Measurements from ENCODE around the gene TRIO. TPM values are rescaled to one million over a fixed set of nuclear protein-coding genes. Genes with fewer than 3 reads are reported as not detected.
A peak's percentile ranks its signal among the peaks of the same experiment; 100 is the strongest.

The TRIO gene
- total RNA-seq, 1 experiment from 2014 or later, result 68.4 TPM

DNA sequence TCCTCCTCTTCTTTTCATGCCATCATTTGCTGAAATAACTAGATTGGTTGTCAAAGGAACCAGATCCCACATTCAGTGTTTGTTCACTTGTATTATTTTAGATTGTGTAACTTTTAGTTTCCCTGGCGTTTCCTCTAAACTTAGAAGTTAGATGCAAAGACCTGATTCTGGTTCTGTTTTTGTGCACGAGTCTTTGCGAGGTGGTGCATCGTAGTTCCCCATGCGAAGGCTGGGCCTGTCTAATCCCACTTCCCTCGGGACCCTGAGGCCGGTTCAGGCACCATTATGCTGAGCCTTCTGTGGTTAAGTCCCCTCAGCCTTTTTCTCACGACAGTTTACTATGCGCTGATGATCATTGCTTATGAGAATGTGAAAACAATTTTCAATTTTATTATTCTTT, 219.3 kb downstream of the TRIO start:
- BruUV-seq (replicated peaks), result no TSS peak
- intact Hi-C loops (cut with micrococcal nuclease), result loop anchor here (5.0 to 10.0 kb wide), 2 partner anchors 255 to 652 kb away; no protein-coding TSS in a partner anchor
- DNase-seq (ENCODE audit: low read depth, low spot score), result no peak
- Histone ChIP-seq H3K4me3 (replicated peaks in 1 of 2; ENCODE audit: low read depth in 1 of 2, low read length in 2 of 2) (no peak overlapping the region), H3K79me2 (ENCODE audit: insufficient read depth, low read length) (0 out of 2 replicates have a peak, but pooled peaks cover 7% of the 10 kb centered on the region), H3K36me3 (ENCODE audit: control insufficient read depth in 1 of 2, insufficient read depth in 2 of 2, low read length in 2 of 2) (peaks cover 27 to 28% of the 10 kb centered on the region in 2 experiments; a peak in 3 of 4 replicates), H3K9ac (ENCODE audit: low read length) (no peak overlapping the region), H2AFZ (ENCODE audit: low read depth, low read length, poor library complexity, severe bottlenecking) (no peak overlapping the region), H3K27me3 (ENCODE audit: insufficient read depth, low read length) (no peaks in the 10 kb centered on the region), H3K9me2 (ENCODE audit: insufficient read depth) (no peaks in the 10 kb centered on the region), H3K27ac (ENCODE audit: low read depth, low read length) (no peak overlapping the region), H3K4me2 (ENCODE audit: low read length) (no peak overlapping the region), H4K20me1 (ENCODE audit: insufficient read depth) (no peaks in the 10 kb centered on the region), H3K9me3 (ENCODE audit: control insufficient read depth in 1 of 2, insufficient read depth in 1 of 2, low read depth in 1 of 2, low read length in 2 of 2) (no peaks in the 10 kb centered on the region), H3K4me1 (ENCODE audit: control insufficient read depth in 1 of 2, insufficient read depth in 2 of 2, low read length in 2 of 2) (no peaks in the 10 kb centered on the region)
- POLR2A ChIA-PET, result no interaction called here
- CTCF ChIA-PET, result interaction anchor here (0.8 to 4.0 kb wide), 5 partner anchors 9 to 286 kb away, joined by 3 to 20 read pairs (median 10); no protein-coding TSS in a partner anchor
- ATAC-seq, result no peak
- no peak for TF ChIP-seq ZNF274 (IDR thresholded peaks at IDR 0.05; ENCODE audit: low read depth, low read length)
- no peak for TF ChIP-seq FOSL1 (IDR thresholded peaks at IDR 0.05; ENCODE audit: low read depth)
- TF ChIP-seq POLR2A (IDR thresholded peaks at IDR 0.05; ENCODE audit: borderline replicate concordance, extremely low read depth, insufficient read depth, insufficient read length), result no peak
- RAD21 ChIA-PET (ENCODE audit: low non-redundant PET in 1 of 2, low total read pairs in 2 of 2, uncharacterized antibody in 2 of 2, unreplicated experiment in 2 of 2), result no interaction called here

DNA sequence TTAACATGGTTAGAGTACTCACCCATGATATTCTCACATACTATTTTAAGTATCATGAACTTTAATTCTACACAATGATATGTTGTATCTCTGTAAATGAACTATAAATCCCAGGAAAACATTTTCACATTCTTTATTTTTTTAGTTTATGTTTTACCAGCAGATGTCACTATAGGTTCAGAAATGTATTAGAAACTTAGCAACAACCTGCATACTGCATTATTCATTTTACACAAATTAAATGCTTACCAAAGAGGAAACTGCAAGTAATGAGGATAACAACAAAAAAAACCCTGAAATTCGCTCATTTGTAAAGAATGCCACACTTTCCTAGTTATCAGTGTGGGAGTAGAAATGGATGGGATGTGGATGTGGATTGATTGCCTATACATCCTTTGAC, 221.0 kb downstream of the TRIO start:
- H2AFZ ChIP-seq (ENCODE audit: low read depth, low read length, poor library complexity, severe bottlenecking), result no peak overlapping the region
- RAD21 ChIA-PET (ENCODE audit: low non-redundant PET in 1 of 2, low total read pairs in 2 of 2, uncharacterized antibody in 2 of 2, unreplicated experiment in 2 of 2), result no interaction called here
- no peaks in the 10 kb centered on the region for H4K20me1 ChIP-seq (ENCODE audit: insufficient read depth)
- TF ChIP-seq POLR2AphosphoS5 (IDR thresholded peaks at IDR 0.05; ENCODE audit: low read depth, low read length) (no peak), FOSL1 (IDR thresholded peaks at IDR 0.05; ENCODE audit: low read depth) (no peak), CEBPB (IDR thresholded peaks at IDR 0.05; ENCODE audit: low read depth) (no peak), RAD21 (IDR thresholded peaks at IDR 0.05; ENCODE audit: low read depth) (no peak; the same call in 1 of the 2 replicates), EZH2phosphoT487 (IDR thresholded peaks at IDR 0.05; ENCODE audit: borderline replicate concordance) (no peak)
- TF ChIP-seq, protein P1, sequence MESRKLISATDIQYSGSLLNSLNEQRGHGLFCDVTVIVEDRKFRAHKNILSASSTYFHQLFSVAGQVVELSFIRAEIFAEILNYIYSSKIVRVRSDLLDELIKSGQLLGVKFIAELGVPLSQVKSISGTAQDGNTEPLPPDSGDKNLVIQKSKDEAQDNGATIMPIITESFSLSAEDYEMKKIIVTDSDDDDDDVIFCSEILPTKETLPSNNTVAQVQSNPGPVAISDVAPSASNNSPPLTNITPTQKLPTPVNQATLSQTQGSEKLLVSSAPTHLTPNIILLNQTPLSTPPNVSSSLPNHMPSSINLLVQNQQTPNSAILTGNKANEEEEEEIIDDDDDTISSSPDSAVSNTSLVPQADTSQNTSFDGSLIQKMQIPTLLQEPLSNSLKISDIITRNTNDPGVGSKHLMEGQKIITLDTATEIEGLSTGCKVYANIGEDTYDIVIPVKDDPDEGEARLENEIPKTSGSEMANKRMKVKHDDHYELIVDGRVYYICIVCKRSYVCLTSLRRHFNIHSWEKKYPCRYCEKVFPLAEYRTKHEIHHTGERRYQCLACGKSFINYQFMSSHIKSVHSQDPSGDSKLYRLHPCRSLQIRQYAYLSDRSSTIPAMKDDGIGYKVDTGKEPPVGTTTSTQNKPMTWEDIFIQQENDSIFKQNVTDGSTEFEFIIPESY (IDR thresholded peaks at IDR 0.05; ENCODE audit: extremely low read depth, insufficient replicate concordance, low read length), result no peak
- TF ChIP-seq, protein P2, sequence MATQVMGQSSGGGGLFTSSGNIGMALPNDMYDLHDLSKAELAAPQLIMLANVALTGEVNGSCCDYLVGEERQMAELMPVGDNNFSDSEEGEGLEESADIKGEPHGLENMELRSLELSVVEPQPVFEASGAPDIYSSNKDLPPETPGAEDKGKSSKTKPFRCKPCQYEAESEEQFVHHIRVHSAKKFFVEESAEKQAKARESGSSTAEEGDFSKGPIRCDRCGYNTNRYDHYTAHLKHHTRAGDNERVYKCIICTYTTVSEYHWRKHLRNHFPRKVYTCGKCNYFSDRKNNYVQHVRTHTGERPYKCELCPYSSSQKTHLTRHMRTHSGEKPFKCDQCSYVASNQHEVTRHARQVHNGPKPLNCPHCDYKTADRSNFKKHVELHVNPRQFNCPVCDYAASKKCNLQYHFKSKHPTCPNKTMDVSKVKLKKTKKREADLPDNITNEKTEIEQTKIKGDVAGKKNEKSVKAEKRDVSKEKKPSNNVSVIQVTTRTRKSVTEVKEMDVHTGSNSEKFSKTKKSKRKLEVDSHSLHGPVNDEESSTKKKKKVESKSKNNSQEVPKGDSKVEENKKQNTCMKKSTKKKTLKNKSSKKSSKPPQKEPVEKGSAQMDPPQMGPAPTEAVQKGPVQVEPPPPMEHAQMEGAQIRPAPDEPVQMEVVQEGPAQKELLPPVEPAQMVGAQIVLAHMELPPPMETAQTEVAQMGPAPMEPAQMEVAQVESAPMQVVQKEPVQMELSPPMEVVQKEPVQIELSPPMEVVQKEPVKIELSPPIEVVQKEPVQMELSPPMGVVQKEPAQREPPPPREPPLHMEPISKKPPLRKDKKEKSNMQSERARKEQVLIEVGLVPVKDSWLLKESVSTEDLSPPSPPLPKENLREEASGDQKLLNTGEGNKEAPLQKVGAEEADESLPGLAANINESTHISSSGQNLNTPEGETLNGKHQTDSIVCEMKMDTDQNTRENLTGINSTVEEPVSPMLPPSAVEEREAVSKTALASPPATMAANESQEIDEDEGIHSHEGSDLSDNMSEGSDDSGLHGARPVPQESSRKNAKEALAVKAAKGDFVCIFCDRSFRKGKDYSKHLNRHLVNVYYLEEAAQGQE (IDR thresholded peaks at IDR 0.05; ENCODE audit: low read depth), result no peak
- TF ChIP-seq, protein P3, sequence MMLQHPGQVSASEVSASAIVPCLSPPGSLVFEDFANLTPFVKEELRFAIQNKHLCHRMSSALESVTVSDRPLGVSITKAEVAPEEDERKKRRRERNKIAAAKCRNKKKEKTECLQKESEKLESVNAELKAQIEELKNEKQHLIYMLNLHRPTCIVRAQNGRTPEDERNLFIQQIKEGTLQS (IDR thresholded peaks at IDR 0.05), result no peak
- no peak overlapping the region for H3K4me3 ChIP-seq (replicated peaks in 1 of 2; ENCODE audit: low read depth in 1 of 2, low read length in 2 of 2)
- no peaks in the 10 kb centered on the region for H3K9me2 ChIP-seq (ENCODE audit: insufficient read depth)
- no peaks in the 10 kb centered on the region for H3K4me1 ChIP-seq (ENCODE audit: control insufficient read depth in 1 of 2, insufficient read depth in 2 of 2, low read length in 2 of 2)
- CTCF ChIA-PET, result interaction anchor here (1.3 to 4.0 kb wide), 4 partner anchors 8 to 376 kb away, joined by 3 to 20 read pairs (median 10); no protein-coding TSS in a partner anchor
- intact Hi-C loops (cut with micrococcal nuclease), result loop anchor here (1.0 to 10.0 kb wide), 3 partner anchors 257 to 651 kb away; no protein-coding TSS in a partner anchor
- no peaks in the 10 kb centered on the region for H3K27me3 ChIP-seq (ENCODE audit: insufficient read depth, low read length)
- 0 out of 2 replicates have a peak, but pooled peaks cover 7% of the 10 kb centered on the region for H3K79me2 ChIP-seq (ENCODE audit: insufficient read depth, low read length)
- H3K36me3 ChIP-seq (ENCODE audit: control insufficient read depth in 1 of 2, insufficient read depth in 2 of 2, low read length in 2 of 2), result peaks cover 34 to 39% of the 10 kb centered on the region in 2 experiments; a peak in 3 of 4 replicates
- DNase-seq (ENCODE audit: low read depth, low spot score) (no peak), ATAC-seq (peak; percentile 24; the same call in 1 of the 2 replicates)
- no peak overlapping the region for H3K4me2 ChIP-seq (ENCODE audit: low read length)
- no peak overlapping the region for H3K9ac ChIP-seq (ENCODE audit: low read length)
- no TSS peak for BruUV-seq (replicated peaks)
- H3K9me3 ChIP-seq (ENCODE audit: control insufficient read depth in 1 of 2, insufficient read depth in 1 of 2, low read depth in 1 of 2, low read length in 2 of 2), result no peaks in the 10 kb centered on the region
- POLR2A ChIA-PET, result interaction anchor here (1.6 kb wide), 1 partner anchor 12 kb away, joined by 3 read pairs; no protein-coding TSS in a partner anchor
- no peak overlapping the region for H3K27ac ChIP-seq (ENCODE audit: low read depth, low read length)

Measured in HCT116 (cell line).